Muscle layer of colon (tissue), 2 donors: ENCODE results near the gene BAZ2B.

ENCODE experiments used
- H3K27ac ChIP-seq: one replicate; pipeline ENCODE4 v1.7.0; 2013; ENCODE audit warnings: low read depth, mild to moderate bottlenecking, low read length, moderate library complexity
- H3K27me3 ChIP-seq, 2 donors: one replicate each; pipeline ENCODE4 v1.7.0; 2013; ENCODE audit warnings: low read length in 2 of 2, mild to moderate bottlenecking in 2 of 2; ENCODE audit not compliant: insufficient read depth in 2 of 2, control insufficient read depth in 1 of 2
- H3K36me3 ChIP-seq: one replicate; pipeline ENCODE4 v1.7.0; 2013; ENCODE audit warnings: mild to moderate bottlenecking, low read length; ENCODE audit not compliant: insufficient read depth
- H3K4me1 ChIP-seq: one replicate; pipeline ENCODE4 v1.7.0; 2013; ENCODE audit warnings: mild to moderate bottlenecking, low read length; ENCODE audit not compliant: insufficient read depth
- H3K4me3 ChIP-seq, 2 donors: one replicate each; pipeline ENCODE4 v1.7.0; 2013; ENCODE audit warnings: low read length in 2 of 2, low read depth in 1 of 2, mild to moderate bottlenecking in 1 of 2, moderate library complexity in 1 of 2
- H3K9ac ChIP-seq: one replicate; pipeline ENCODE4 v1.7.0; 2013; ENCODE audit warnings: low read length
- H3K9me3 ChIP-seq: one replicate; pipeline ENCODE4 v1.7.0; 2013; ENCODE audit warnings: mild to moderate bottlenecking, low read length
- donor health status: abdominal sarcoma.
- donor health status: Adenocarcinoma of cecum.

Gene BAZ2B

DNA sequence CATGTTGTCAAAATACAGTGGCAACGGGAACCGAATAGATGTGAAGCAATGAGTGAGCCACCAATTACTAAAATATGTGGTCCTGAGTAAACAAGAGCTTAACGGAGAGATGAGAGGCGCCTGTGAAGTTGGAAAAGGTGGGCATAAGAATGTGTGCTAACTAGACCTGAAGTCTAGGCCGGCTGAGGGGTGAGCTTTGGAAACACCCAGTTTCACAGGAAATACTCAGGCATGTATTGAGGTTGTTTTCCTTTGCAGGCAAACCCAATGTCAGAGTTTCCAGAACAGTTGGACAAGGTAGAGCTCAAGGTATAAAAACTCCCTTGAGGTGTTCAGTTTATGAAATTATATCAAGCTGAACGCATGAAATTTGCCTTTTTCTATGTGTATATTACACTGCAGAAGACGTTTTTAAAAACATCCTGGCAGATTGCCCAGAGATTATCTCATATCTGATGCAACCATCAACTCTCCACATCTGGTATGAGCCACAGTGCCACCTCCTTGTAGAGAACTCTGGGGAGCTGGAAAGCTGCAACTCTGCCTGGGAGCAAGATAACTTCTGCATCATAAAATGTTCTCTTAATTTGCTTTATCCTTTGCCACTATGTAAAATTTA lies 325.9 kb downstream of the BAZ2B start:
- Histone ChIP-seq H3K27me3 (no peaks in the 10 kb centered on the region), H3K9me3 (no peaks in the 10 kb centered on the region), H3K27ac (no peak overlapping the region), H3K4me3 (no peak overlapping the region), H3K36me3 (no peaks in the 10 kb centered on the region), H3K9ac (no peak overlapping the region), H3K4me1 (peaks cover 9% of the 10 kb centered on the region)

DNA sequence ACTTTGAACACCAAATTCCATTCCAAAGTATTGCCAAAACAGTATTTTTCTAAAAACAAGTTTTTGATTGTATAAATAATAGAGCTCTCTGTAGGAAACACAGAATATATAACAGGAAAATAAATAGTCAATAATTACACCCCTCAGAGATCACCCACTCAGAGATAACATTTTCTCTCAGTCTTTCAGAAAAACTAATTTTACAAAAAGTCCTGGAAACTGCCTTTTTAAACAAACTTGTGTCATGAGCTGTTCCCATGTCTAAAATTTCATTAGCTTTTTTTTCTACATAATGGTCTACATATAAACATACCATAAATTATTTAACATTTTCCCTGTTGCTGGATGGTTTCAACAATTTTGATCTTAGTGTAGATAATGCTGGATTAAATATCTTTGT lies 328.6 kb downstream of the BAZ2B start:
- Histone ChIP-seq H3K4me3 (no peak overlapping the region), H3K36me3 (no peaks in the 10 kb centered on the region), H3K4me1 (peaks cover 13% of the 10 kb centered on the region), H3K9ac (no peak overlapping the region), H3K27ac (no peak overlapping the region), H3K27me3 (no peaks in the 10 kb centered on the region), H3K9me3 (no peaks in the 10 kb centered on the region)

DNA sequence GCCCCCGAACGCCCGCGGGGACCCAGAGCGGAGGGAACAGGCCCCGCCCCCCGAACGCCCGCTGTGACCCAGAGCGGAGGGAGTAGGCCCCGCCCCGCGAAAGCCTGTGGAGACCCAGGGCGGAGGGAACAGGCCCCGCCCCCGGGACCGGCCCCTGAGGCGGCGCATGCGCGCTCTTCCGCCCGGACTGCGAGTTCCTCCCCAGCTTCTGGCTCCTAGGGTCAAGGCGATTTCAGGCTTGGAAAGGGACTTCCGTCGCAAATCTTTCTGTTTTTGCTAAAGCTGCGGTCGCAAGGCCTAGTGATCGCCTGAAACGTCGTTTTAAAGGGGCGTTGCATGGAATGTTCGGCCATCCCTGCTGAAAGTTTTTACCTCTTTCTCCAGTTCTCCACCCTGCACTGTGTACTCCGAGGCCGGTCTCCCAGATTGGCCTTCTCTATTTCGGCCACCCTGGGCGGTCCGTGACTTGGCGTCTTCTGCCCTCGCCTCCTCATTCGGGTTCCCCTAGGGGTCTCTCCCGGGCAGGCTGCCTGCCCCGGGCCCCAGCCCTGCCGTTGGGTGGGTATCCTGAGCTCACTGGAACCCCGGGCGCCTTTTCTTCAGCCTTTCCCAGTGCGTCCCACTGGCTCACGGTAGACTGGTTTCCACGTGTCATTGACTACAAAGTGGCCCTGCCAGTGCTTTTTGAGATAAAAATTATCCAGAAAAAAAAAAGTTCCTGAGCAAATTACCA lies 329.5 kb downstream of the BAZ2B start:
- H3K4me1 ChIP-seq, result peaks cover 13% of the 10 kb centered on the region
- H3K36me3 ChIP-seq, result no peaks in the 10 kb centered on the region
- H3K27ac ChIP-seq, result peak overlapping the region; percentile 80
- H3K4me3 ChIP-seq, result peak overlapping the region; percentile 82 to 88
- H3K27me3 ChIP-seq, result no peaks in the 10 kb centered on the region
- peak overlapping the region; percentile 74 for H3K9ac ChIP-seq
- H3K9me3 ChIP-seq, result no peaks in the 10 kb centered on the region

DNA sequence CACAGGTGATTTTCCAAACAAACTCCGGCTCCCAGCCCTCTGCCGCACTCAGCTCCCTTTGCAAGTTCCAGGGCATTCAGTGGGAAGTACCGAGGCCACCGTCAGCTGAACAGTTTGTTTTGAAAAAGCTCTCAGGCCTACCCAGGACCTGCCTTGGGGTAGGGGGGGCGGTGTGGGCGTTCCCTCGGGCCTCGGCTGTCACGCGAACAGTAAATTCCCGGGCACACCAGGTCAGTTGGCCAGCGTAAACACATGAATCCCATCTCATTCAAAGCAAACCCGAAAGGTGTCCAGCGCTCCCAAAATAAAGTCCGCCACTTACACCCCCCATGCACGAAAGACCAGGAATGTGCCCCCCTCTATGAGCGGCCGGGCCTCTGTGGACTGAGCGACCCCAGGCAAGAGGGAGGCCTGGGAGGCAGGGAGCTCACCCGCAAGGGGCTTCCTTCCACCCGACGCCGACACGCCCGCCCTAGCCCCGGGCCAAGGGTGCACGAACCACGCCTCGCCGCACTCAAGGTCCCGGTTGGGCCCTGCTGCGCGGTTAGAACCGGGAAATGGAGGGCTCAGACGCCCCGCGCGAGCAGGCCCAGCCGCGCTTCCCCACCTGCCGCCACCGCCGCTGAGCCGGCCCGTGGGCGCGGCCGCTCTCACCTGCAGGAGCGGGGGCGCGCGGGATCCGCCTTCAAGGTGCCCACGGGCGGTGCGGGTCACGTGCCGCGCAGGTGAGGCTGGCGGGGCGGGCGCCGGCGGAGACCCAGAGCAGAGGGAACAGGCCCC lies 330.2 kb downstream of the BAZ2B start, which contains the start of gene WDSUB1:
Gene WDSUB1 (minus strand): TSS at position 775 of the 780 bp plus-strand sequence. CDS start 3,634 bp downstream, outside the sequence.
- Histone ChIP-seq H3K9me3 (no peaks in the 10 kb centered on the region), H3K36me3 (no peaks in the 10 kb centered on the region), H3K4me1 (peaks cover 13% of the 10 kb centered on the region), H3K9ac (peak within 1 kb of the TSS; percentile 74), H3K27ac (peak within 1 kb of the TSS; percentile 80), H3K4me3 (peak within 1 kb of the TSS; percentile 82 to 88), H3K27me3 (no peaks in the 10 kb centered on the region)

DNA sequence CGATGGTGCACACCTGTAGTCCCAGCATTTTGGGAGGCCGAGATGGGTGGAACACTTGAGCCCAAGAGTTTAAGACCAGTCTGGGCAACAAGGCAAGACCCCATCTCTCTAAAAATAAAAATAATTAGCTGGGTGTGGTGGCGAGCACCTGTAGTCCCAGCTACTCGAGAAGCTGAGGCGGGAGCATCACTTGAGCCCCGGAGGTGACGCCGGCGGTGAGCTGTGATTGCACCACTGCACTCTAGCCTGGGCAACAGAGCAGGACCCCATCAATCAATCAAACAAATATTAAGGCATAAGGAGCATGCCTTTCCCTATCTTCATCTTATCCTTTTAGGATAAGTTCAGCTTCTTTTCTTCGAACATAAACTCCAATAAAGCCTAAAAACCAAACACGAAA lies 330.9 kb downstream of the BAZ2B start:
- Histone ChIP-seq H3K9me3 (no peaks in the 10 kb centered on the region), H3K9ac (no peak overlapping the region), H3K36me3 (no peaks in the 10 kb centered on the region), H3K4me1 (peaks cover 8% of the 10 kb centered on the region), H3K4me3 (peak overlapping the region; percentile 82 to 88), H3K27me3 (no peaks in the 10 kb centered on the region), H3K27ac (peak overlapping the region; percentile 62)

DNA sequence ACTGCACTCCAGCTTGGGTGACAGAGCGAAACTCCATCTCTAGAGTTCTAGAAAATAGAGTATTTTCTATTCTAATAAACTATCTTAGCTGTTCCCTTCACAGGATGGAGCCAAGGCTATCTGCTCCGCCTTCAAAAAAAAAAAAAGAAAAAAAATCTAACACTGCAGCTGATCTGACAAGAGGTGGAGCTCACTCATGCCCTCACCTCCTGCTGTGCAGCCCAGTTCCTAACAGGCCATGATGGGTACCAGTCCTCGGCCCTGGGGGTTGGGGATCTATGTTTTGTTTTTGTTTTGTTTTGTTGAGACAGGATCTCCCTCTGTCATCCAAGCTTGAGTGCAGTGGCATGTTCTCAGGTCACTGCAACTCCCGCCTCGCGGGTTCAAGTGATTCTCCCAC lies 332.8 kb downstream of the BAZ2B start:
- H3K27me3 ChIP-seq, result no peaks in the 10 kb centered on the region
- no peak overlapping the region for H3K4me3 ChIP-seq
- H3K9me3 ChIP-seq, result no peaks in the 10 kb centered on the region
- H3K27ac ChIP-seq, result no peak overlapping the region
- peaks cover 8% of the 10 kb centered on the region for H3K4me1 ChIP-seq
- H3K9ac ChIP-seq, result no peak overlapping the region
- H3K36me3 ChIP-seq, result no peaks in the 10 kb centered on the region

DNA sequence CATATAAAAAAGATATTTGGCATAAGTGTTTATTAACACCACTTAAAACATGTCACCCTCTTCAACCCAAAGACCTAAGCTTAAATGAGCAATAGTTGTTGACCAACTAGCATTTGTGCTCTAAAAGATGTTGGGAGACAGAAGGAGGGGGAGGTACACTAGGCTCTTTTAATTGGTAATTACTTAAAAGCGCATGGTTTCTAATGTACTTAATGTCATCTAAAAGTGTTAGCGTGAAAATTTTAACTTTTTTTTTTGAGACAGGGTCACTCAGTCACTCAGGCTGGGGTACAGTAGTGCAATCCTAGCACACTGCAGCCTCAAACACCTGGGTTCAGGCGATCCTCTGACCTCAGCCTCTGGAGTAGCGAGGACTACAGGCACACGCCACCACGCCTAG lies 335.3 kb downstream of the BAZ2B start:
- H3K4me1 ChIP-seq, result peaks cover 8% of the 10 kb centered on the region
- no peaks in the 10 kb centered on the region for H3K9me3 ChIP-seq
- no peaks in the 10 kb centered on the region for H3K36me3 ChIP-seq
- H3K27ac ChIP-seq, result no peak overlapping the region
- H3K27me3 ChIP-seq, result no peaks in the 10 kb centered on the region
- no peak overlapping the region for H3K9ac ChIP-seq
- H3K4me3 ChIP-seq, result no peak overlapping the region

DNA sequence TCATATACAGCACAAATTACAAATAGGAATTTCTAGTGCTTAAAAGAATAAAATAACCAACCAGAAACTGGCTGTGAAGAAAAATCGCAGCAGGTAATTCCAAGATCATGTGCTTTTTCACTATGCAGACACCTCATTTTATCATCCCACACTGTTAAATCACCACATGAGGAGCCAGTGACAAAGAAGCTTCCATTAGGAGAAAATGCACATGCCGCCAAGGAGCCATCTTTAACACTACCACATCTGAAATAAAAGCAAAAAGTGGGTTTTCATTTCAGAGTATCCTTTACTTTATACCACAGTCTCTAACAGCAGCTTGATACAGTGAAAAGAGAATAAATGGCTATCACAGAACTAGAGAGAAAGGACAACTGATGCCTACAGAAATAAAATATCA lies 336.6 kb downstream of the BAZ2B start:
- no peaks in the 10 kb centered on the region for H3K27me3 ChIP-seq
- H3K4me1 ChIP-seq, result no peaks in the 10 kb centered on the region
- peaks cover 3% of the 10 kb centered on the region for H3K36me3 ChIP-seq
- H3K4me3 ChIP-seq, result no peak overlapping the region
- no peaks in the 10 kb centered on the region for H3K9me3 ChIP-seq
- no peak overlapping the region for H3K27ac ChIP-seq
- no peak overlapping the region for H3K9ac ChIP-seq

DNA sequence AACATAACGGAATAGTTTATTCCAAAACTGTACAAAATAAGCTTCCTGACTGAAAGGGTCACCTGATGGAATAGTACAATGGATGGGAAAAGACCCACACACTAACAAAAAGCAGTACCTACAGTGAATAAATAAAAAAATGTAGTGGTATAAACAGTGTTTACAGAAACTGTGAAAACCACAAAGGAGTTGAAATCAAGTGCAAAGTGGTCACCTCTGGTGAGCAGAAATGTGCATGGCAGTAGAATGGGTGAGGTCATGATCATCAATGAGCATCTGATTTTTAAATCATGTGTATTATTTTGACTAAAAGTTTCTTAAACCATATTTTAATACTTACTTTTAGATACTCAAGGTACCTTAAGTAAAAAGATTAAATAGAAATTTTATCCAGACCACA lies 341.2 kb downstream of the BAZ2B start:
- H3K4me3 ChIP-seq, result no peak overlapping the region
- H3K36me3 ChIP-seq, result peaks cover 3% of the 10 kb centered on the region
- no peak overlapping the region for H3K27ac ChIP-seq
- H3K9me3 ChIP-seq, result no peaks in the 10 kb centered on the region
- H3K9ac ChIP-seq, result no peak overlapping the region
- no peaks in the 10 kb centered on the region for H3K4me1 ChIP-seq
- H3K27me3 ChIP-seq, result no peaks in the 10 kb centered on the region

DNA sequence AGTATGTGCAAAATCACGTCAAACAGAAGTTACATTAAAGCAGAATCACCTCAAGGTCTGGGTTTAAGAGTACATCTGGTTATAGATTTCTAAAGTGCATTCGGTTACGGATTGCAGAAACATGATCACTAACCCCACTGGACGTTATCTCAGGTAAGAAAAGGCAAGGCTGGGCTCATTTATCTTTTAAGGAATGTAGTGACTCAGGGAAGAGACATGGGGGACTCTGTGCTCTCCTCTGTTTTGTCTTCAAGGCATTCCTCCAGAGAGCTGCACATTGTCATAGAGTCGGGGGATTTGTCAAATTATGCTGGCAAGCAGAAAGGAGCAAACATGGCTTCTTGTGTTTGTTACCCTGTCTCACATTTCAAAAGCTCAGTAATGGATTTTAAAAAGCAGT lies 344.2 kb downstream of the BAZ2B start:
- Histone ChIP-seq H3K4me1 (peaks cover 8% of the 10 kb centered on the region), H3K9me3 (no peaks in the 10 kb centered on the region), H3K27me3 (no peaks in the 10 kb centered on the region), H3K27ac (no peak overlapping the region), H3K36me3 (peaks cover 3% of the 10 kb centered on the region), H3K4me3 (no peak overlapping the region), H3K9ac (no peak overlapping the region)

DNA sequence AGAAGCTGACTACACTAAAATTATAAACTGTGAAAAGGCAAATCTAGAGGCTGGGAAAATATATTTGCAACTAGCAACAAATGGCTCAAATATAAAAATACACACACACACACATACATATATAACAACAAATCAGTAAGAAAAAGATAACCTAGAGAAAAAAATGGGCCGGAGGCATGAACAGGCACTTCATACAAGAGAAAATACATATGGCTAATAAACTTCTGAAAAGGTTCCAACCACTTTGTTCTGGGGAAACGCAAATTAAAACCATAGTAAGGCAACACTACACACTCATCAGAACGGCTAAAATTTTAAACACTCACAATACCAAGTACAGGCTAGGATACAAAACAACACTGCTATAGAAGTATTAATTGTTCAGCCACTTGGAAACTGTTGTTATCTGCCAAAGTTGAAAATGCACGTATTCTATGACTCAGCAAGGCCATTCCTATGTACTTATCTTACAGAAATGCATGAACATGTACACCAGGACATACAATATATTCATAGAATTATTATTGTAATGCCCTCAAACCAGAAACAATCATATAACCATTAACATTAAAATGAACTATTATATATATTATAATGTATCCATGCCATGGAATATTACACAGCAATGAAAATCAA lies 345.5 kb downstream of the BAZ2B start:
- Histone ChIP-seq H3K27me3 (no peaks in the 10 kb centered on the region), H3K9ac (no peak overlapping the region), H3K27ac (no peak overlapping the region), H3K9me3 (no peaks in the 10 kb centered on the region), H3K4me1 (peaks cover 8% of the 10 kb centered on the region), H3K4me3 (no peak overlapping the region), H3K36me3 (peaks cover 3% of the 10 kb centered on the region)
